DOHH2 (cell line): ENCODE measurements around the gene EML6.

Experiments used
- EZH2phosphoT487 ChIP-seq: fragments of 200-600 bp; sonication (generic); IDR thresholded peaks from 2 replicates; pipeline ENCODE4 v1.6.1; 2017; ENCODE audit warnings: borderline replicate concordance, mild to moderate bottlenecking, antibody characterized with exemption, low read length, moderate library complexity, mixed read lengths
- TF ChIP-seq, protein P1 (sequence below): fragments of 200-600 bp; sonication (generic); IDR thresholded peaks from one replicate; pipeline ENCODE4 v1.5.1; 2014; ENCODE audit warnings: antibody characterized with exemption, mild to moderate bottlenecking, low read depth, low read length; ENCODE audit not compliant: poor library complexity, severe bottlenecking

DNA sequence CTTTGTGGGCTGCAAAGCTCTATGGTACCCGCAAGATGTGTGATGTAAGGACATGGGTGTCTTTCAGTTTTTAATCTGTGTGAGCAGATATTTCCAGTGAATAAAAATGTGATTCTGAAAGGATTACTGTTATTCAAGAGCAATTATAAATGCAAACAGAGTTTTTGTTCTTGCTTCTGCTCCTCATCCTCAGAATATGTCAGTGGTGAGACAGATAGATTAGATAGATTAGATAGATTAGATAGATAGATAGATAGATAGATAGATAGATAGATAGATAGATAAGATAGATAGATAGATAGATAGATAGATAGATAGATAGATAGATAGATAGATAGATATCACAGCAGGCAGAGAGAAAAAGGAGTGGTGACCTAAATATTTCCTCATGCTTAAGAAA is 184.2 kb downstream of the EML6 start:
- TF ChIP-seq, protein P1, sequence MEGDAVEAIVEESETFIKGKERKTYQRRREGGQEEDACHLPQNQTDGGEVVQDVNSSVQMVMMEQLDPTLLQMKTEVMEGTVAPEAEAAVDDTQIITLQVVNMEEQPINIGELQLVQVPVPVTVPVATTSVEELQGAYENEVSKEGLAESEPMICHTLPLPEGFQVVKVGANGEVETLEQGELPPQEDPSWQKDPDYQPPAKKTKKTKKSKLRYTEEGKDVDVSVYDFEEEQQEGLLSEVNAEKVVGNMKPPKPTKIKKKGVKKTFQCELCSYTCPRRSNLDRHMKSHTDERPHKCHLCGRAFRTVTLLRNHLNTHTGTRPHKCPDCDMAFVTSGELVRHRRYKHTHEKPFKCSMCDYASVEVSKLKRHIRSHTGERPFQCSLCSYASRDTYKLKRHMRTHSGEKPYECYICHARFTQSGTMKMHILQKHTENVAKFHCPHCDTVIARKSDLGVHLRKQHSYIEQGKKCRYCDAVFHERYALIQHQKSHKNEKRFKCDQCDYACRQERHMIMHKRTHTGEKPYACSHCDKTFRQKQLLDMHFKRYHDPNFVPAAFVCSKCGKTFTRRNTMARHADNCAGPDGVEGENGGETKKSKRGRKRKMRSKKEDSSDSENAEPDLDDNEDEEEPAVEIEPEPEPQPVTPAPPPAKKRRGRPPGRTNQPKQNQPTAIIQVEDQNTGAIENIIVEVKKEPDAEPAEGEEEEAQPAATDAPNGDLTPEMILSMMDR, result no peak
- TF ChIP-seq EZH2phosphoT487, result no peak
